HEK293 (cell line): ENCODE data around the gene SIRPB1.
A peak's percentile ranks its signal among the peaks of the same experiment; 100 is the strongest.

Experiments
- CTCF ChIA-PET: fragments of 350-600 bp; formaldehyde crosslinking; extraction: SDS; loops from one replicate; lab custom pipeline; 2021; ENCODE audit warnings: antibody characterized with exemption; lab: Yijun Ruan, JAX
- POLR2A ChIA-PET: fragments of 300-600 bp; formaldehyde crosslinking; extraction: SDS; loops from one replicate; lab custom pipeline; 2020; ENCODE audit warnings: antibody characterized with exemption, inconsistent platforms; lab: Yijun Ruan, JAX
- H3K27ac ChIP-seq: fragments of 200-500 bp; sonication (Bioruptor generic); 2 replicates; pipeline ENCODE4 v1.5.1; 2014; ENCODE audit warnings: low read depth, low read length, control low read depth, inconsistent platforms; ENCODE audit errors: extremely low read depth
- H3K36me3 ChIP-seq, 2 experiments: fragments of 200-500 bp in 1 of 2; sonication (Bioruptor generic) in 1 of 2; 1 replicate in 1 of 2; 2 replicates in 1 of 2; pipeline ENCODE4 v1.5.1; 2014 to 2017; ENCODE audit warnings: inconsistent platforms in 2 of 2, low read length in 2 of 2; ENCODE audit not compliant: control insufficient read depth in 2 of 2, insufficient read depth in 1 of 2
- H3K4me1 ChIP-seq: fragments of 200-500 bp; sonication (Bioruptor generic); 2 replicates; pipeline ENCODE4 v1.5.1; 2014; ENCODE audit warnings: mild to moderate bottlenecking, low read length, inconsistent platforms; ENCODE audit not compliant: control insufficient read depth, insufficient read depth
- H3K4me3 ChIP-seq: 2 replicates; pipeline ENCODE4 v1.5.1; 2011; ENCODE audit warnings: low read depth, mild to moderate bottlenecking, control low read depth, low read length, moderate library complexity
- H3K9me3 ChIP-seq: fragments of 200-500 bp; sonication (Bioruptor generic); 2 replicates; pipeline ENCODE4 v1.5.1; 2014; ENCODE audit warnings: low read depth, low read length, inconsistent platforms; ENCODE audit not compliant: control insufficient read depth, insufficient read depth
- GFI1B ChIP-seq: fragments of 450-650 bp; formaldehyde crosslinking; IDR thresholded peaks from 2 replicates; pipeline ENCODE4 v1.5.1; 2016; ENCODE audit warnings: missing biosample characterization, missing genetic modification characterization
- GLI4 ChIP-seq: fragments of 450-650 bp; formaldehyde crosslinking; IDR thresholded peaks from 2 replicates; pipeline ENCODE4 v1.5.1; 2016; ENCODE audit warnings: missing biosample characterization, missing genetic modification characterization
- GLIS1 ChIP-seq: fragments of 450-650 bp; formaldehyde crosslinking; IDR thresholded peaks from 2 replicates; pipeline ENCODE4 v1.5.1; 2016; ENCODE audit warnings: missing biosample characterization, missing genetic modification characterization
- MZF1 ChIP-seq: fragments of 450-650 bp; formaldehyde crosslinking; IDR thresholded peaks from 2 replicates; pipeline ENCODE4 v1.5.1; 2017; ENCODE audit warnings: missing biosample characterization, missing genetic modification characterization, borderline replicate concordance
- SCRT2 ChIP-seq: fragments of 450-650 bp; formaldehyde crosslinking; IDR thresholded peaks from 2 replicates; pipeline ENCODE4 v1.5.1; 2016; ENCODE audit warnings: missing biosample characterization, missing genetic modification characterization
- SP3 ChIP-seq: fragments of 450-650 bp; formaldehyde crosslinking; IDR thresholded peaks from 2 replicates; pipeline ENCODE4 v1.5.1; 2016; ENCODE audit warnings: missing biosample characterization, missing genetic modification characterization
- ZBTB8A ChIP-seq: fragments of 450-650 bp; formaldehyde crosslinking; IDR thresholded peaks from 2 replicates; pipeline ENCODE4 v1.5.1; 2016; ENCODE audit warnings: missing biosample characterization, missing genetic modification characterization
- ZIC2 ChIP-seq: fragments of 450-650 bp; formaldehyde crosslinking; IDR thresholded peaks from 2 replicates; pipeline ENCODE4 v1.5.1; 2016; ENCODE audit warnings: missing biosample characterization, missing genetic modification characterization
- ZNF10 ChIP-seq: fragments of 450-650 bp; formaldehyde crosslinking; IDR thresholded peaks from 2 replicates; pipeline ENCODE4 v1.5.1; 2017; ENCODE audit warnings: missing biosample characterization, missing genetic modification characterization
- ZNF132 ChIP-seq: fragments of 450-650 bp; formaldehyde crosslinking; IDR thresholded peaks from 2 replicates; pipeline ENCODE4 v1.5.1; 2017; ENCODE audit warnings: missing biosample characterization, missing genetic modification characterization, borderline replicate concordance
- ZNF19 ChIP-seq: fragments of 450-650 bp; formaldehyde crosslinking; IDR thresholded peaks from 2 replicates; pipeline ENCODE4; 2016; ENCODE audit warnings: missing biosample characterization, missing genetic modification characterization, low read depth
- ZNF311 ChIP-seq: fragments of 450-650 bp; formaldehyde crosslinking; IDR thresholded peaks from 2 replicates; pipeline ENCODE4 v1.5.1; 2017; ENCODE audit warnings: missing biosample characterization, missing genetic modification characterization, borderline replicate concordance
- ZNF37A ChIP-seq: fragments of 450-650 bp; IDR thresholded peaks from 2 replicates; pipeline ENCODE4 v1.5.1; 2018; ENCODE audit warnings: missing biosample characterization, missing genetic modification characterization
- ZNF423 ChIP-seq: fragments of 450-650 bp; formaldehyde crosslinking; IDR thresholded peaks from 2 replicates; pipeline ENCODE4 v1.5.1; 2016; ENCODE audit warnings: missing biosample characterization, missing genetic modification characterization
- ZNF544 ChIP-seq: fragments of 450-650 bp; formaldehyde crosslinking; IDR thresholded peaks from 2 replicates; pipeline ENCODE4 v1.5.0; 2017; ENCODE audit warnings: missing biosample characterization, missing genetic modification characterization
- ZNF785 ChIP-seq: fragments of 450-650 bp; formaldehyde crosslinking; IDR thresholded peaks from 2 replicates; pipeline ENCODE4 v1.5.1; 2016; ENCODE audit warnings: missing biosample characterization, missing genetic modification characterization
- TF ChIP-seq, protein P1 (sequence below): fragments of 450-650 bp; formaldehyde crosslinking; conservative IDR thresholded peaks from 2 replicates; pipeline ENCODE4 v1.5.1; 2016; ENCODE audit warnings: low read depth, missing biosample characterization, missing genetic modification characterization
- TF ChIP-seq, protein P2 (sequence below): fragments of 450-650 bp; formaldehyde crosslinking; IDR thresholded peaks from 2 replicates; pipeline ENCODE4 v1.5.1; 2016; ENCODE audit warnings: missing biosample characterization, missing genetic modification characterization
- TF ChIP-seq, protein P3 (sequence below): fragments of 450-650 bp; formaldehyde crosslinking; IDR thresholded peaks from 2 replicates; pipeline ENCODE4 v1.5.1; 2016; ENCODE audit warnings: missing biosample characterization, missing genetic modification characterization
- TF ChIP-seq, protein P4 (sequence below): fragments of 450-650 bp; formaldehyde crosslinking; IDR thresholded peaks from 2 replicates; pipeline ENCODE4 v1.5.1; 2017; ENCODE audit warnings: missing biosample characterization, missing genetic modification characterization
- TF ChIP-seq, protein P5 (sequence below): fragments of 450-650 bp; formaldehyde crosslinking; IDR thresholded peaks from 2 replicates; pipeline ENCODE4 v1.5.1; 2016; ENCODE audit warnings: missing biosample characterization, missing genetic modification characterization

The SIRPB1 gene

DNA sequence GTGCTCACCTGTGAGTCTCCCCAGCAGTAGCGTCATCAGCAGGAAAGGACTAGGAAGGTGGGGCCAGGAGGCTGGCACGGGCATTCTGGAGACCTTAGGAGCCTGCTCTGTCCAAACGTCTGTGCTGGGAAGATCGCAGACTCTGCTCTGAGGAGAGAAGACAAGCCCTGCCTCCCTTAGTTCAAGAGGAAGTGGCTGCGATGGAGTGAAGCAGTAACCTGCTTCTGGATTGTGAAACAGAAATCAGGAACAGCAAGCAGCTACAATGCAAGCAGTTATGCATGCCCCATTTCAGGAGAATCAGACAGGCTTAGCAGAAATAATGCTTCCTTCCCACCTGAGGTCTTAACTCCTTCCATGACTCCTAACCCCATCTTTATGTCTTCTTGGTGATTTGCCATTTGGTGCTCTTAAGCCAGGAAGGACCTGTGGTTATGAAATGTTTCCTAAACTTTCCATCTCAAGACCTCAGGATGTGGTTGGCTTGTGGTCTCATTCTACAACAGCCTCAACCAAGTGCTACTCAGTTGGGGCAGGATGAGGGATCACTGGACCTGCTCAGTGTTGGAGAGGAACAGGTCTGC is at the start of gene SIRPB1:
SIRPB1 (minus strand) TSS at position 149 of the 584 bp plus-strand sequence; CDS start at position 84, 65 bp downstream.
- ChIA-PET POLR2A (no interaction called here), CTCF (no interaction called here)

DNA sequence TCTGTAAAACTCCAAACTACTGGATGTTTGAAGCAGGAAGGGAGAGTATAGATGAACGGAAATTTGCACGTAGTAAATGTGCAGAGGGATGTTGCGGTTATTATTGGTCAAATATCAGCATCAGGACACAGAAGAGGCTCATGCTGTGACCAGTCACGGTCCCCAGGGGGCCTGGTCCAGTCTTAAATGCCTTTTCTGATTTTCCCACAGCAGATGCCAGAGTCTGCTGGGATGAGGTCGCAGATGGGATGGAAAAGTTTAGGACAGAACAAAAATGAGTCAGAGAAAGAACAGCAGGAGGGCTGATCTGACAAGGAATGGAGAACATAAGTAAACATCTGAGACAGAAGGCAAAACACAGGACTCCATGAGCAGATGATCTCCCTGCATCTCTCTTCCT is 49.5 kb upstream of the SIRPB1 start:
- CTCF ChIA-PET, result no interaction called here
- Histone ChIP-seq H3K4me3 (no peak overlapping the region), H3K36me3 (no peaks in the 10 kb centered on the region), H3K27ac (no peak overlapping the region), H3K9me3 (no peaks in the 10 kb centered on the region), H3K4me1 (no peaks in the 10 kb centered on the region)
- POLR2A ChIA-PET, result no interaction called here
- TF ChIP-seq GLIS1 (tag by site-specific recombination) (0 out of 2 replicates have a peak, but pooled peaks have one; percentile 17), ZNF37A (tag by site-specific recombination) (no peak), GFI1B (no peak), SP3 (no peak), ZIC2 (tag by site-specific recombination) (peak; percentile 52), ZNF311 (no peak), ZBTB8A (tag by site-specific recombination) (no peak), MZF1 (tag by site-specific recombination) (no peak)
- TF ChIP-seq, protein P1, sequence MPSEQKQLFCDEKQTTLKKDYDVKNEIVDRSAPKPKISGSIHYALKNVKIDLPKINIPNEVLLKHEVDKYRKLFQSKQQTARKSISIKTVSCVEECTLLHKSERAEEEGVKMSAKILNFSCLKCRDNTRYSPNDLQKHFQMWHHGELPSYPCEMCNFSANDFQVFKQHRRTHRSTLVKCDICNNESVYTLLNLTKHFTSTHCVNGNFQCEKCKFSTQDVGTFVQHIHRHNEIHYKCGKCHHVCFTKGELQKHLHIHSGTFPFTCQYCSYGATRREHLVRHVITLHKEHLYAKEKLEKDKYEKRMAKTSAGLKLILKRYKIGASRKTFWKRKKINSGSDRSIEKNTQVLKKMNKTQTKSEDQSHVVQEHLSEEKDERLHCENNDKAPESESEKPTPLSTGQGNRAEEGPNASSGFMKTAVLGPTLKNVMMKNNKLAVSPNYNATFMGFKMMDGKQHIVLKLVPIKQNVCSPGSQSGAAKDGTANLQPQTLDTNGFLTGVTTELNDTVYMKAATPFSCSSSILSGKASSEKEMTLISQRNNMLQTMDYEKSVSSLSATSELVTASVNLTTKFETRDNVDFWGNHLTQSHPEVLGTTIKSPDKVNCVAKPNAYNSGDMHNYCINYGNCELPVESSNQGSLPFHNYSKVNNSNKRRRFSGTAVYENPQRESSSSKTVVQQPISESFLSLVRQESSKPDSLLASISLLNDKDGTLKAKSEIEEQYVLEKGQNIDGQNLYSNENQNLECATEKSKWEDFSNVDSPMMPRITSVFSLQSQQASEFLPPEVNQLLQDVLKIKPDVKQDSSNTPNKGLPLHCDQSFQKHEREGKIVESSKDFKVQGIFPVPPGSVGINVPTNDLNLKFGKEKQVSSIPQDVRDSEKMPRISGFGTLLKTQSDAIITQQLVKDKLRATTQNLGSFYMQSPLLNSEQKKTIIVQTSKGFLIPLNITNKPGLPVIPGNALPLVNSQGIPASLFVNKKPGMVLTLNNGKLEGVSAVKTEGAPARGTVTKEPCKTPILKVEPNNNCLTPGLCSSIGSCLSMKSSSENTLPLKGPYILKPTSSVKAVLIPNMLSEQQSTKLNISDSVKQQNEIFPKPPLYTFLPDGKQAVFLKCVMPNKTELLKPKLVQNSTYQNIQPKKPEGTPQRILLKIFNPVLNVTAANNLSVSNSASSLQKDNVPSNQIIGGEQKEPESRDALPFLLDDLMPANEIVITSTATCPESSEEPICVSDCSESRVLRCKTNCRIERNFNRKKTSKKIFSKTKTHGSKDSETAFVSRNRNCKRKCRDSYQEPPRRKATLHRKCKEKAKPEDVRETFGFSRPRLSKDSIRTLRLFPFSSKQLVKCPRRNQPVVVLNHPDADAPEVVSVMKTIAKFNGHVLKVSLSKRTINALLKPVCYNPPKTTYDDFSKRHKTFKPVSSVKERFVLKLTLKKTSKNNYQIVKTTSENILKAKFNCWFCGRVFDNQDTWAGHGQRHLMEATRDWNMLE (tag by site-specific recombination), result no peak

More for the DNA sequence above, at the start of gene SIRPB1:
- Histone ChIP-seq H3K9me3 (no peaks in the 10 kb centered on the region), H3K36me3 (no peaks in the 10 kb centered on the region), H3K4me3 (no peak within 1 kb of the TSS), H3K27ac (no peak within 1 kb of the TSS), H3K4me1 (no peaks in the 10 kb centered on the region)
- TF ChIP-seq, protein P2, sequence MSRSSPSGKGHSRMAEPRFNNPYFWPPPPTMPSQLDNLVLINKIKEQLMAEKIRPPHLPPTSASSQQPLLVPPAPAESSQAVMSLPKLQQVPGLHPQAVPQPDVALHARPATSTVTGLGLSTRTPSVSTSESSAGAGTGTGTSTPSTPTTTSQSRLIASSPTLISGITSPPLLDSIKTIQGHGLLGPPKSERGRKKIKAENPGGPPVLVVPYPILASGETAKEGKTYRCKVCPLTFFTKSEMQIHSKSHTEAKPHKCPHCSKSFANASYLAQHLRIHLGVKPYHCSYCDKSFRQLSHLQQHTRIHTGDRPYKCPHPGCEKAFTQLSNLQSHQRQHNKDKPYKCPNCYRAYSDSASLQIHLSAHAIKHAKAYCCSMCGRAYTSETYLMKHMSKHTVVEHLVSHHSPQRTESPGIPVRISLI (tag by site-specific recombination), result no peak
- no peak for TF ChIP-seq SCRT2
- no peak for TF ChIP-seq ZNF132 (tag by site-specific recombination)
- TF ChIP-seq, protein P3, sequence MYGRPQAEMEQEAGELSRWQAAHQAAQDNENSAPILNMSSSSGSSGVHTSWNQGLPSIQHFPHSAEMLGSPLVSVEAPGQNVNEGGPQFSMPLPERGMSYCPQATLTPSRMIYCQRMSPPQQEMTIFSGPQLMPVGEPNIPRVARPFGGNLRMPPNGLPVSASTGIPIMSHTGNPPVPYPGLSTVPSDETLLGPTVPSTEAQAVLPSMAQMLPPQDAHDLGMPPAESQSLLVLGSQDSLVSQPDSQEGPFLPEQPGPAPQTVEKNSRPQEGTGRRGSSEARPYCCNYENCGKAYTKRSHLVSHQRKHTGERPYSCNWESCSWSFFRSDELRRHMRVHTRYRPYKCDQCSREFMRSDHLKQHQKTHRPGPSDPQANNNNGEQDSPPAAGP (tag by site-specific recombination), result no peak
- TF ChIP-seq ZNF423 (tag by site-specific recombination), result no peak
- no peak for TF ChIP-seq ZNF544 (tag by site-specific recombination)
- no peak for TF ChIP-seq ZNF19 (tag by site-specific recombination)
- no peak for TF ChIP-seq ZNF785 (tag by site-specific recombination)
- TF ChIP-seq, protein P4, sequence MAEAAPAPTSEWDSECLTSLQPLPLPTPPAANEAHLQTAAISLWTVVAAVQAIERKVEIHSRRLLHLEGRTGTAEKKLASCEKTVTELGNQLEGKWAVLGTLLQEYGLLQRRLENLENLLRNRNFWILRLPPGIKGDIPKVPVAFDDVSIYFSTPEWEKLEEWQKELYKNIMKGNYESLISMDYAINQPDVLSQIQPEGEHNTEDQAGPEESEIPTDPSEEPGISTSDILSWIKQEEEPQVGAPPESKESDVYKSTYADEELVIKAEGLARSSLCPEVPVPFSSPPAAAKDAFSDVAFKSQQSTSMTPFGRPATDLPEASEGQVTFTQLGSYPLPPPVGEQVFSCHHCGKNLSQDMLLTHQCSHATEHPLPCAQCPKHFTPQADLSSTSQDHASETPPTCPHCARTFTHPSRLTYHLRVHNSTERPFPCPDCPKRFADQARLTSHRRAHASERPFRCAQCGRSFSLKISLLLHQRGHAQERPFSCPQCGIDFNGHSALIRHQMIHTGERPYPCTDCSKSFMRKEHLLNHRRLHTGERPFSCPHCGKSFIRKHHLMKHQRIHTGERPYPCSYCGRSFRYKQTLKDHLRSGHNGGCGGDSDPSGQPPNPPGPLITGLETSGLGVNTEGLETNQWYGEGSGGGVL (tag by site-specific recombination), result no peak
- TF ChIP-seq, protein P5, sequence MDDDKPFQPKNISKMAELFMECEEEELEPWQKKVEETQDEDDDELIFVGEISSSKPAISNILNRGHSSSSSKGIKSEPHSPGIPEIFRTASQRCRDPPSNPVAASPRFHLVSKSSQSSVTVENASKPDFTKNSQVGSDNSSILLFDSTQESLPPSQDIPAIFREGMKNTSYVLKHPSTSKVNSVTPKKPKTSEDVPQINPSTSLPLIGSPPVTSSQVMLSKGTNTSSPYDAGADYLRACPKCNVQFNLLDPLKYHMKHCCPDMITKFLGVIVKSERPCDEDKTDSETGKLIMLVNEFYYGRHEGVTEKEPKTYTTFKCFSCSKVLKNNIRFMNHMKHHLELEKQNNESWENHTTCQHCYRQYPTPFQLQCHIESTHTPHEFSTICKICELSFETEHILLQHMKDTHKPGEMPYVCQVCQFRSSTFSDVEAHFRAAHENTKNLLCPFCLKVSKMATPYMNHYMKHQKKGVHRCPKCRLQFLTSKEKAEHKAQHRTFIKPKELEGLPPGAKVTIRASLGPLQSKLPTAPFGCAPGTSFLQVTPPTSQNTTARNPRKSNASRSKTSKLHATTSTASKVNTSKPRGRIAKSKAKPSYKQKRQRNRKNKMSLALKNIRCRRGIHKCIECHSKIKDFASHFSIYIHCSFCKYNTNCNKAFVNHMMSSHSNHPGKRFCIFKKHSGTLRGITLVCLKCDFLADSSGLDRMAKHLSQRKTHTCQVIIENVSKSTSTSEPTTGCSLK (tag by site-specific recombination), result no peak
- TF ChIP-seq GLI4 (tag by site-specific recombination), result no peak
- no peak for TF ChIP-seq ZNF10 (tag by site-specific recombination)
- TF ChIP-seq, all 188 proteins: peak for 0
